Neural cell (in vitro differentiated cells): Measurements from ENCODE around the gene CNFN. TPM values are rescaled to one million over a fixed set of nuclear protein-coding genes. Genes with fewer than 3 reads are reported as not detected.

Experiments
- H2AFZ ChIP-seq: fragments of 200-600, 300-800 bp; sonication (generic), shearing (Covaris generic); 2 replicates; pipeline ENCODE4 v1.6.0; 2014; ENCODE audit warnings: low read depth, mild to moderate bottlenecking, antibody characterized with exemption, low read length, moderate library complexity
- H3F3A ChIP-seq: fragments of 200-600 bp; shearing (Covaris generic); 2 replicates; pipeline ENCODE4 v1.6.1; 2016; ENCODE audit warnings: mild to moderate bottlenecking, moderate library complexity, mixed read lengths, antibody characterized with exemption, low read length; ENCODE audit not compliant: insufficient read depth, poor library complexity, severe bottlenecking
- H3K27ac ChIP-seq: fragments of 200-600, 300-800 bp; sonication (generic), shearing (Covaris generic); 2 replicates; pipeline ENCODE4 v1.5.1; 2014; ENCODE audit warnings: mild to moderate bottlenecking, low read length, moderate library complexity
- H3K27me3 ChIP-seq: fragments of 300-800, 200-600 bp; sonication (generic), shearing (Covaris generic); 2 replicates; pipeline ENCODE4 v1.6.0; 2014; ENCODE audit warnings: mild to moderate bottlenecking, low read depth, low read length, moderate library complexity; ENCODE audit not compliant: insufficient read depth
- H3K36me3 ChIP-seq: fragments of 300-800, 200-600 bp; sonication (generic), shearing (Covaris generic); 2 replicates; pipeline ENCODE4 v1.5.1; 2014; ENCODE audit warnings: mild to moderate bottlenecking, antibody characterized with exemption, low read length, moderate library complexity; ENCODE audit not compliant: insufficient read depth
- H3K4me2 ChIP-seq: fragments of 300-800, 200-600 bp; sonication (generic), shearing (Covaris generic); 2 replicates; pipeline ENCODE4 v1.6.0; 2014; ENCODE audit warnings: mild to moderate bottlenecking, low read length
- H3K4me3 ChIP-seq: fragments of 300-800, 200-600 bp; sonication (generic), shearing (Covaris generic); 2 replicates; pipeline ENCODE4 v1.5.1; 2014; ENCODE audit warnings: mild to moderate bottlenecking, low read length, moderate library complexity
- H3K79me2 ChIP-seq: fragments of 200-600 bp; shearing (Covaris generic); replicated peaks from 2 replicates; pipeline ENCODE4 v1.6.0; 2014; ENCODE audit warnings: mild to moderate bottlenecking, low read length, moderate library complexity; ENCODE audit not compliant: insufficient read depth
- H3K9ac ChIP-seq: fragments of 300-800, 200-600 bp; sonication (generic), shearing (Covaris generic); 2 replicates; pipeline ENCODE4 v1.6.1; 2016; ENCODE audit warnings: mild to moderate bottlenecking, low read length, mixed read lengths
- H3K9me2 ChIP-seq: fragments of 200-600 bp; shearing (Covaris generic); 2 replicates; pipeline ENCODE4 v1.6.1; 2016; ENCODE audit warnings: mild to moderate bottlenecking, low read length, mixed read lengths; ENCODE audit not compliant: insufficient read depth
- H3K9me3 ChIP-seq: fragments of 200-600, 300-800 bp; sonication (generic), shearing (Covaris generic); 2 replicates; pipeline ENCODE4 v1.6.1; 2016; ENCODE audit warnings: mild to moderate bottlenecking, mixed run types, low read length, moderate library complexity, mixed read lengths
- H4K20me1 ChIP-seq: fragments of 200-600 bp; shearing (Covaris generic); 2 replicates; pipeline ENCODE4 v1.6.1; 2016; ENCODE audit warnings: mild to moderate bottlenecking, mixed run types; ENCODE audit not compliant: insufficient read depth
- CTCF ChIP-seq: fragments of 450-650 bp; IDR thresholded peaks from 2 replicates; pipeline ENCODE4 v1.5.1; 2014; ENCODE audit warnings: antibody characterized with exemption, mild to moderate bottlenecking, moderate library complexity; ENCODE audit not compliant: poor library complexity, severe bottlenecking
- EP300 ChIP-seq: fragments of 450-650 bp; conservative IDR thresholded peaks from 2 replicates; pipeline ENCODE4 v1.6.1; 2014; ENCODE audit warnings: antibody characterized with exemption, mild to moderate bottlenecking, moderate library complexity; ENCODE audit not compliant: poor library complexity, severe bottlenecking
- EZH2 ChIP-seq: fragments of 200-600, 300-800 bp; shearing (Covaris generic), sonication (generic); IDR thresholded peaks from 2 replicates; pipeline ENCODE4 v1.6.1; 2014; ENCODE audit warnings: antibody characterized with exemption, low read length, borderline replicate concordance, mild to moderate bottlenecking; ENCODE audit not compliant: insufficient read depth, poor library complexity, severe bottlenecking
- MXI1 ChIP-seq: fragments of 450-650 bp; conservative IDR thresholded peaks from 2 replicates; pipeline ENCODE4 v1.6.1; 2014; ENCODE audit warnings: antibody characterized with exemption, mild to moderate bottlenecking; ENCODE audit not compliant: poor library complexity, severe bottlenecking
- POLR2AphosphoS5 ChIP-seq: IDR thresholded peaks from 2 replicates; pipeline ENCODE4 v1.6.1; 2012
- RAD21 ChIP-seq: fragments of 450-650 bp; conservative IDR thresholded peaks from 2 replicates; pipeline ENCODE4 v1.6.1; 2014; ENCODE audit warnings: antibody characterized with exemption, mild to moderate bottlenecking, moderate library complexity
- REST ChIP-seq: IDR thresholded peaks from 2 replicates; pipeline ENCODE4 v1.6.1; 2012; ENCODE audit warnings: borderline replicate concordance
- SMC3 ChIP-seq: fragments of 450-650 bp; conservative IDR thresholded peaks from 2 replicates; pipeline ENCODE4 v1.6.1; 2014; ENCODE audit warnings: antibody characterized with exemption, mild to moderate bottlenecking, moderate library complexity; ENCODE audit not compliant: poor library complexity
- TAF1 ChIP-seq: IDR thresholded peaks from 2 replicates; pipeline ENCODE4 v1.6.1; 2012; ENCODE audit warnings: low read depth
- polyA plus RNA-seq: library from polyadenylated mRNA; depleted of rRNA; stranded (reverse); fragments of >200 nt; gene quantifications from 2 replicates; pipeline ENCODE4 v1.2.3, GENCODE V29; 2014

The CNFN gene
- polyA plus RNA-seq, 1 donor from 2014 or later: not detected

- Histone ChIP-seq H3K36me3 (no peaks in the 10 kb centered on the region), H3K9me3 (no peaks in the 10 kb centered on the region), H3K4me3 (no peak overlapping the region), H3K79me2 (no peaks in the 10 kb centered on the region), H3K4me2 (no peak overlapping the region), H3K9me2 (no peaks in the 10 kb centered on the region), H2AFZ (no peak overlapping the region), H3F3A (no peaks in the 10 kb centered on the region), H3K27me3 (no peaks in the 10 kb centered on the region), H4K20me1 (no peaks in the 10 kb centered on the region), H3K9ac (no peak overlapping the region), H3K27ac (no peak overlapping the region)
- TF ChIP-seq EP300 (no peak), EZH2 (no peak), MXI1 (no peak), TAF1 (no peak), SMC3 (no peak), CTCF (no peak), POLR2AphosphoS5 (no peak), RAD21 (no peak), REST (no peak)
These were observed 11.6 kb downstream of the CNFN start for GRCh38 chr19:42378225-42379215.

- Histone ChIP-seq H3K9ac (no peak overlapping the region), H3K36me3 (no peaks in the 10 kb centered on the region), H3K4me3 (no peak overlapping the region), H2AFZ (no peak overlapping the region), H3K27ac (no peak overlapping the region), H3F3A (no peaks in the 10 kb centered on the region), H3K79me2 (no peaks in the 10 kb centered on the region), H4K20me1 (no peaks in the 10 kb centered on the region), H3K9me2 (no peaks in the 10 kb centered on the region), H3K4me2 (no peak overlapping the region), H3K27me3 (no peaks in the 10 kb centered on the region), H3K9me3 (no peaks in the 10 kb centered on the region)
- TF ChIP-seq EZH2 (no peak), POLR2AphosphoS5 (no peak), TAF1 (no peak), RAD21 (no peak), SMC3 (no peak), EP300 (no peak)
These were observed 13.9 kb downstream of the CNFN start for GRCh38 chr19:42376177-42376555.
